GM10248 (cell line): ENCODE data around the gene TCF15.

ENCODE experiments used
- CTCF ChIA-PET: fragments of 300-600 bp; sonication (Branson Sonifier 250); formaldehyde crosslinking; extraction: SDS; loops from one replicate; lab custom pipeline; 2021; ENCODE audit warnings: antibody characterized with exemption; lab: Yijun Ruan, JAX
- POLR2A ChIA-PET: fragments of 350-650 bp; sonication (Branson Sonifier 250); formaldehyde crosslinking; extraction: SDS; loops from one replicate; lab custom pipeline; 2020; ENCODE audit warnings: antibody characterized with exemption; lab: Yijun Ruan, JAX
- DNase-seq: peaks from one replicate; pipeline ENCODE4 v3.0.0; 2012; ENCODE audit errors: extremely low spot score
- CTCF ChIP-seq: IDR thresholded peaks from 2 replicates; pipeline ENCODE4 v1.5.1; 2012; ENCODE audit warnings: mild to moderate bottlenecking, low read depth; ENCODE audit errors: extremely low read depth, missing control alignments, control extremely low read depth

Gene TCF15

GRCh38 chr20:558117-558516 is 52.0 kb downstream of the TCF15 start:
- no peak for TF ChIP-seq CTCF
- ChIA-PET CTCF (interaction anchor here (1.7 kb wide), 1 partner anchor 87 kb away, joined by 5 read pairs; no protein-coding TSS in a partner anchor), POLR2A (no interaction called here)
- DNase-seq: no peak

GRCh38 chr20:556984-557383 is 53.1 kb downstream of the TCF15 start:
- POLR2A ChIA-PET: no interaction called here

GRCh38 chr20:555976-556385 is 54.1 kb downstream of the TCF15 start:
- CTCF ChIA-PET: interaction anchor here (0.7 to 1.9 kb wide), 2 partner anchors 12 to 28 kb away, joined by 3 to 6 read pairs; partner anchors contain the start of gene CSNK2A1
- no peak for DNase-seq
- TF ChIP-seq CTCF: no peak
- POLR2A ChIA-PET: no interaction called here

More at GRCh38 chr20:556984-557383, 53.1 kb downstream of the TCF15 start:
- no peak for DNase-seq
- CTCF ChIA-PET: interaction anchor here (0.8 to 1.7 kb wide), 2 partner anchors 13 to 88 kb away, joined by 4 to 5 read pairs; no protein-coding TSS in a partner anchor
- TF ChIP-seq CTCF: no peak
